GM12864 (cell line): ENCODE measurements around the gene GRK4.
"Not testable (repeated sequence)": the region's sequence is repeated elsewhere in the genome, so short reads cannot be mapped to it uniquely, and the experiment has no call there.

Experiments used
- DNase-seq: peaks from one replicate; pipeline ENCODE4 v3.0.0-alpha.2; 2011; ENCODE audit warnings: low read depth
- H3K4me3 ChIP-seq: 2 replicates; pipeline ENCODE4 v1.5.1; 2011; ENCODE audit warnings: mild to moderate bottlenecking, low read depth, low read length, control low read depth
- TF ChIP-seq, protein P1 (sequence below): IDR thresholded peaks from 2 replicates; pipeline ENCODE4 v1.5.1; 2011; ENCODE audit warnings: low read depth, mild to moderate bottlenecking, moderate library complexity, low read length, control low read depth, inconsistent platforms; ENCODE audit errors: missing control alignments

The GRK4 gene

DNA sequence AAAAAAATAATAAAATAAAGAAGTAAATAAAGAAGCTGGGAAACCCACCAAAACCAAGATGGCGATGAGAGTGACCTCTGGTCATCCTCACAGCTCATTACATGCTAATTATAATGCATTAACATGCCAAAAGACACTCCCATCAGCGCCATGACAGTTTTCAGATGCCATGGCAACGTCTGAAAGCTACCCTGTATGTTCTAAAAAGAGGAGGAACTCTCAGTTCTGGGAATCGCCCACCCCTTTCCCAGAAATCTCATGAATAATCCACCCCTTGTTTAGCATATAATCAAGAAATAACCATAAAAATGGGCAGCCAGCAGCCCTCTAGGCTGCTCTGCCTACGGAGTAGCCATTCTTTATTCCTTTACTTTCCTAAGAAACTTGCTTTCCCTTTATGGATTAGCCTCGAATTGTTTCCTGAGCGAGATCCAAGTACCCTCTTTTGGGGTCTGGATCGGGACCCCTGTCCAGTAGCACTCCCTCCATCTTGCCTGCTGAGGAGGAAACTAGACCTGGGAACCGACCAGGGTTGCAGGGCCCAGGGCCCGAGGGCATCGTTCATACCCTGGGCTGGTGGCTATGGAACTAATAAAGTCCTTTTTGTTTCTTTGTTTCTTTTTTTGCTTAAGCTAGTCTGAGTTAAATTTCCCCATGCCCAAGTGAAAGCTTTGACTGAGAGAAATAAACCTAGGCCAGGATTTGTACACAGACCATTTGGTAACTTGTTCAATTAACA, 80.1 kb downstream of the GRK4 start:
- no peak for DNase-seq

DNA sequence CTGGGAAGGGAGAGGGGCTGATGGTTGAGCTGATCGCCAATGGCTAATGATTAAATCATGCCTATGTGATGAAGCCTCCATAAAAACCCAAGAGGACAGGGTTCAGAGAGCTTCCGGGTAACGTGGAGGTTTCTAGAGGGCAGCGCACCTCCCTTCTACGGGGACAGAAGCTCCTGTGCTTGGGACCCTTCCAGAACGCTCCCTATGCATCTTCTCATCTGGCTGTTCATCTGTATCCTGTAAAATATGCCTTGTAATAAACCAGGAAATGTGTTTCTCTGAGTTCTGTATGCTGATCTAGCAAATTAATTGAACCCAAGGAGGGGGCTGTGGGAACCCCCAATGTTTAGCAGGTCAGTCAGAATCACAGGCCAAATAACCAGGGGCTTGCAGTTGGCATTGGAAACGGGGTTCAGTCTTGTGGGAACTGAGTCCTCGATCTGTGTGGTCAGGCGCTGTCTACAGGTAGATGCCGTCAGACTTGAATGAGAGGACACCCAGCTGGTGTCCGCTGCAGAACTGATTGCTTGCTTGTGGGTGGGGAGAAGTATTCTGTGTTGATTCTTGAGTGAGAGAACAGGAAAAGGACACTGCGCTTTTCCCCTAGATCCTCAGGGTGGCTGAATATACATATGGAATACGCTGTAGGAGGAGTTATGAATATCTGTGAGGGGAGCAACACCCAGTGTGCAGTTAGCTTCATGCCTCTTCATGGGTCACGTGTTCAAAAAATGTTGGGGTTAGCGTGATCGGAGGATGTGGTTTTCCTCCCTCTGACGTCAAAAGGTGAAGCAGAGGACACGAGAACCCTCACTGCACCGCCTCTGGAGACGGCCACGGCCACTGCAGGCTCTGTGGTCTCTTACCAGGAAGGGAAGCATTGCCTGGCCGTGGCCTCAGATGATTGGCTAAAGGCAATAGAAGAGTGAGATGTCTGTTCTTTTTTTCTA, 81.8 kb downstream of the GRK4 start:
- H3K4me3 ChIP-seq = no peak overlapping the region
- no peak for DNase-seq
- TF ChIP-seq, protein P1, sequence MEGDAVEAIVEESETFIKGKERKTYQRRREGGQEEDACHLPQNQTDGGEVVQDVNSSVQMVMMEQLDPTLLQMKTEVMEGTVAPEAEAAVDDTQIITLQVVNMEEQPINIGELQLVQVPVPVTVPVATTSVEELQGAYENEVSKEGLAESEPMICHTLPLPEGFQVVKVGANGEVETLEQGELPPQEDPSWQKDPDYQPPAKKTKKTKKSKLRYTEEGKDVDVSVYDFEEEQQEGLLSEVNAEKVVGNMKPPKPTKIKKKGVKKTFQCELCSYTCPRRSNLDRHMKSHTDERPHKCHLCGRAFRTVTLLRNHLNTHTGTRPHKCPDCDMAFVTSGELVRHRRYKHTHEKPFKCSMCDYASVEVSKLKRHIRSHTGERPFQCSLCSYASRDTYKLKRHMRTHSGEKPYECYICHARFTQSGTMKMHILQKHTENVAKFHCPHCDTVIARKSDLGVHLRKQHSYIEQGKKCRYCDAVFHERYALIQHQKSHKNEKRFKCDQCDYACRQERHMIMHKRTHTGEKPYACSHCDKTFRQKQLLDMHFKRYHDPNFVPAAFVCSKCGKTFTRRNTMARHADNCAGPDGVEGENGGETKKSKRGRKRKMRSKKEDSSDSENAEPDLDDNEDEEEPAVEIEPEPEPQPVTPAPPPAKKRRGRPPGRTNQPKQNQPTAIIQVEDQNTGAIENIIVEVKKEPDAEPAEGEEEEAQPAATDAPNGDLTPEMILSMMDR = no peak

More for the DNA sequence above, 80.1 kb downstream of the GRK4 start:
- no peak overlapping the region for H3K4me3 ChIP-seq
- TF ChIP-seq, protein P1 = no peak

DNA sequence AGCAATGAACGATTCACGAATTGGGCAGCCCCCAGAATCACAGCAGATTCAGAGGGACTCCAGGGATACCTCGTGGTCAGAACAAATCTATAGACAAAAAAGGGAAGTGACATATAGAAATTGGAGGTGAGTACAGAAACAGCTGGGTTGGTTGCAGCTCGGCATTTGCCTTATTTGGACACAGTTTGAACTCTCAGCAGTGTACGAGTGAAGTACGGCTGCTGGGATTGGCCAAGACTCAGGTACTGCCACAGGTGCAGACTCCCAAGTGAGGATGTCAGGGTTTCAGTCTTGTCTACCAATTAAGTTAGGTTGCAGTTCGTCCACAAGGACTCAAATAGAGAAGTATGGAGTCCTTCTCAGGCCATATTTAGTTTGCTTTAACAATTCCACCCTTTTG, 82.8 kb downstream of the GRK4 start:
- no peak overlapping the region for H3K4me3 ChIP-seq
- TF ChIP-seq, protein P1 = no peak
- DNase-seq = peak; percentile 88

DNA sequence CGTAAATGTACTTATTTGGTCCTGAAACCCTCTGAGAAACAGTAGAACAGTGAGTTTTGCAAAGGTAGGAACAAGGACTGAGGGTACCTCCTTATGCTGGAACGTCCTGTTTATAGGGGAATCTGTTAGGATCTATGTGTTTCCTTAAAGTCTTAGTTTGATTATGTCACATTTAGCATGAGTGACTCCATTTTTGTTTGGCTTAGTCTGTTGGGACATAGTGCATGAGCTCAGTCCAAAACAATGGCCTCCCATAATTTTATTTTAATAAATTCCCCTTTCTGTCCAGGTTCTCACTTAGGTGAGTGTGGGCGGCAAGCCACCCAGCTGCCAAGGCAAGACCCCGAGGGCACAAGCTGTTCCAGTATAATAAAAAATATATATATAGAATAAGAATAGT, 83.3 kb downstream of the GRK4 start:
- TF ChIP-seq, protein P1 = no peak
- no peak for DNase-seq
- H3K4me3 ChIP-seq = no peak overlapping the region

DNA sequence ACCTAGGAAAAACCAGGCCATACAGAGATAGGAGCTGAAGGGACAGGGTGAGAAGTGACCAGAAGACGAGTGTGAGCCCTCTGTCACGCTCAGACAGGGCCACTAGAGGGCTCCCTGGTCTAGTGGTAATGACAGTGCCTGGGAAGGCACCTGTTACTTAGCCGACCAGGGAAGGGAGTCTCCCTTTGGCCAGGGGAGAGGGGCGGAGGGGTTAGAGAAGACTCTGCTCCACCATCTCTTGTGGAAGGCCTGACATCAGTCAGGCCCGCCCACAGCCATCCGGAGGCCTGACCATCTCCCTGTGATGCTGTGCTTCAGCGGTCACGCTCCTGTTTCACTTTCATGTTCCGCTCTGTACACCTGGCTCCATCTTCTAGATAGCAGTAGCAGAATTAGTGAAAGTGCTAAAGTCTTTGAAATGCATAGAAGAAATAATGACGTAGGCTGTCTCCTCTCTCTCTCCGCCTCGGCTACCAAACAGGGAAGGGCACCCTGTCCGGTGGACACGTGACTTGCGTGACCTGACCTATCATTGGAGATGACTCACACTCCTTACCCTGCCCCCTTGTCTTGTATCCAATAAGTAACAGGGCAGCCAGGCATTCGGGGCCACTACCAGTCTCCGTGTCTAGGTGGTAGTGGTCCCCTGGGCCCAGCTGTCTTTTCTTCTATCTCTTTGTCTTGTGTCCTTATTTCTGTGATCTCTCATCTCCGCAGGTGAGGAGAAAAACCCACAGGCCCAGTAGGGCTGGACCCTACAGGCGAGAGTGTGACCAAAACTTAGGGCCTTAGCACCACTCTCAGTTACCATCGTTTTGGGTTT, 84.3 kb downstream of the GRK4 start:
- no peak overlapping the region for H3K4me3 ChIP-seq
- DNase-seq = peak; percentile 95
- TF ChIP-seq, protein P1 = peak; percentile 76

DNA sequence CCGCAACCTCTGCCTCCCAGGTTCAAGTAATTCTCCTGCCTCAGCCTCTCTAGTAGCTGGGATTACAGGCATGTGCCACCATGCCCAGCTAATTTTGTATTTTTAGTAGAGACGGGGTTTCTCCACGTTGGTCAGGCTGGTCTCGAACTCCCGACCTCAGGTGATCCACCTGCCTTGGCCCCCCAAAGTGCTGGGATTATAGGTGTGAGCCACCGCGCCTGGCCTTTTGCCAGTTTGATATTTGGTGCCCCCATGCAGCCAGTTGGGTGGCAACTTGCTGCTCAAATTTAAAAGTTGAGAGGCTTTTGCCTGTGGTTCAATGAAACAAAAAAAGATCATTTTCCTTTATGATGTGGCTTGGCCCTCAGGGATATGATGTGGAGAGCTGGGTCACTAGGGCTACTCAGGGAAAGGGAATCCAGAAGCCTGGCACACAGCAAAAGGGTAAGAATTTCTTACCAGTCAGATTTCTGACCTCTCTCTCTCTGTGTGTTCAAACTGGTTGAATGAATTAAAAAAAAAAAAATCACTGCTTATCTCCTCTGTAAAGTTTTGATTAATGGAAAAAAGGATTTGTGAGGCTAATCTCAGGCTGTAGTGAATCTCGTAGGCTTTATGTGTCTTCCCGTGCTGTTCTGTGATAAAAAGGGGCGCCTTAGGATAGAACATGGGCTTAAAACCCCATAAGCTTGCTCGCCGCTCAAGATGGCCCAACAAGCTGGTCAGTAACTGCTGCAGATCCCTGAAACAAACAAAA, 87.9 kb downstream of the GRK4 start:
- not testable (repeated sequence) for H3K4me3 ChIP-seq, DNase-seq
